Hematopoietic multipotent progenitor cell (in vitro differentiated cells): Measurements from ENCODE around the gene APMAP. TPM values are rescaled to one million over a fixed set of nuclear protein-coding genes. Genes with fewer than 3 reads are reported as not detected.
"Not testable (repeated sequence)": the region's sequence is repeated elsewhere in the genome, so short reads cannot be mapped to it uniquely, and the experiment has no call there.

Experiments
- DNase-seq, 3 donors: peaks; one replicate each; pipeline ENCODE4 v3.0.0-alpha.2; 2011 to 2015; ENCODE audit warnings: low read depth in 2 of 3, low spot score in 2 of 3
- total RNA-seq: library from RNA; depleted of rRNA; stranded (reverse); fragments of >200 nt; gene quantifications from one replicate; pipeline ENCODE4 v1.2.3, GENCODE V29; 2012

APMAP gene
- total RNA-seq, 1 donor = 39.0 TPM

- no peak for DNase-seq
Measured at GRCh38 chr20:24956001-24956841, 36.3 kb downstream of the APMAP start.

GRCh38 chr20:24955045-24955444 is 37.5 kb downstream of the APMAP start:
- peak in 1 of 3 donors; percentile 7 for DNase-seq

- DNase-seq = no peak
Measured at GRCh38 chr20:24954566-24954965, 38.0 kb downstream of the APMAP start.

GRCh38 chr20:24954151-24954550 is 38.4 kb downstream of the APMAP start:
- no peak for DNase-seq

GRCh38 chr20:24953621-24954133 is 38.9 kb downstream of the APMAP start:
- DNase-seq = no peak

- no peak for DNase-seq
Measured at GRCh38 chr20:24953209-24953575, 39.4 kb downstream of the APMAP start.

- no peak for DNase-seq
Measured at GRCh38 chr20:24952376-24953208, 40.0 kb downstream of the APMAP start.

- DNase-seq = peak in 1 of 3 donors; percentile 7
Measured at GRCh38 chr20:24951536-24952083, 40.9 kb downstream of the APMAP start.

- no peak for DNase-seq
Measured at GRCh38 chr20:24950836-24951525, 41.6 kb downstream of the APMAP start.

GRCh38 chr20:24950128-24950835 is 42.3 kb downstream of the APMAP start:
- DNase-seq = no peak

- DNase-seq = peak in 2 of 3 donors; percentile 45 to 52
Measured at GRCh38 chr20:24949756-24950127, 42.8 kb downstream of the APMAP start.

GRCh38 chr20:24948939-24949679 is 43.4 kb downstream of the APMAP start, which contains the start of gene CST7:
TSS of gene CST7 (plus strand) at chr20:24949269. CDS start at chr20:24949506, 237 bp downstream.
- peak; percentile 11 to 97 (median 88) for DNase-seq

GRCh38 chr20:24948396-24948938 is 44.1 kb downstream of the APMAP start:
- not testable (repeated sequence) for DNase-seq

- DNase-seq = not testable (repeated sequence)
Measured at GRCh38 chr20:24946376-24946775, 46.2 kb downstream of the APMAP start.

GRCh38 chr20:24943731-24944130 is 48.8 kb downstream of the APMAP start:
- DNase-seq = no peak

GRCh38 chr20:24943196-24943595 is 49.4 kb downstream of the APMAP start:
- no peak for DNase-seq

- no peak for DNase-seq
Measured at GRCh38 chr20:24942679-24943078, 49.9 kb downstream of the APMAP start.

- no peak for DNase-seq
Measured at GRCh38 chr20:24939036-24939435, 53.5 kb downstream of the APMAP start.

- DNase-seq = no peak
Measured at GRCh38 chr20:24938498-24938897, 54.1 kb downstream of the APMAP start.
